K562 (cell line): ENCODE results near the gene RNLS. TPM values are rescaled to one million over a fixed set of nuclear protein-coding genes. Genes with fewer than 3 reads are reported as not detected.
A peak's percentile ranks its signal among the peaks of the same experiment; 100 is the strongest.

Experiments used
- ATAC-seq: fragments of 200-7000 bp; cut with Tn5 transposase; 3 replicates; pipeline ENCODE4 v1.9.1; 2020; ENCODE audit warnings: moderate library complexity
- BruUV-seq: library from RNA; stranded (reverse); fragments of 400-500 nt; replicated peaks from 2 replicates; lab custom pipeline; 2021; lab: Mats Ljungman, UMichigan
- CTCF ChIA-PET: fragments of 300-600 bp; formaldehyde crosslinking; extraction: SDS; loops from one replicate; lab custom pipeline; 2021; ENCODE audit warnings: low intra/inter-chr PET ratio; lab: Yijun Ruan, JAX
- POLR2A ChIA-PET: fragments of 300-600, 350-650 bp; sonication (Branson Sonifier 250); formaldehyde crosslinking; extraction: SDS; loops from one replicate; lab custom pipeline; 2021; ENCODE audit warnings: antibody characterized with exemption, inconsistent platforms; lab: Yijun Ruan, JAX
- DNase-seq, 4 experiments: peaks; one replicate each; pipeline versions ENCODE4 v3.0.0 to v3.0.0-alpha.2; 2011 to 2018; ENCODE audit warnings: low spot score in 3 of 4, mixed read lengths in 3 of 4; ENCODE audit errors: extremely low read depth in 1 of 4
- FAIRE-seq: peaks from 2 replicates; lab custom pipeline; 2011; peaks lifted over from hg19 to GRCh38; lab: Jason Lieb, UNC
- H2AFZ ChIP-seq: 2 replicates; pipeline ENCODE4 v1.6.0; 2011; ENCODE audit warnings: low read depth, low read length, control low read depth, inconsistent platforms
- H3K27ac ChIP-seq: fragments of 200-600 bp; 3 replicates; pipeline ENCODE4 v1.8.0; 2011; ENCODE audit warnings: low read depth, mild to moderate bottlenecking, control low read depth, inconsistent platforms, low read length, moderate library complexity, mixed read lengths; ENCODE audit errors: extremely low read depth
- H3K27me3 ChIP-seq, 2 experiments: fragments of 300-600 bp in 1 of 2; 2 replicates in 1 of 2; 3 replicates in 1 of 2; pipeline versions ENCODE4 v1.6.0 to v1.8.0; 2011; ENCODE audit warnings: inconsistent platforms in 2 of 2, low read length in 2 of 2, mild to moderate bottlenecking in 1 of 2, mixed read lengths in 1 of 2, moderate library complexity in 1 of 2; ENCODE audit not compliant: control insufficient read depth in 2 of 2, insufficient read depth in 2 of 2
- H3K36me3 ChIP-seq: fragments of 300-600 bp; 3 replicates; pipeline ENCODE4 v1.8.0; 2011; ENCODE audit warnings: mild to moderate bottlenecking, low read length, inconsistent platforms; ENCODE audit not compliant: control insufficient read depth, insufficient read depth
- H3K4me1 ChIP-seq, 2 experiments: fragments of 200-600 bp in 1 of 2; replicated peaks in 1 of 2; 2 replicates in 1 of 2; 3 replicates in 1 of 2; pipeline versions ENCODE4 v1.5.1 to v1.8.0; 2011; ENCODE audit warnings: inconsistent platforms in 2 of 2, low read length in 2 of 2, mild to moderate bottlenecking in 1 of 2, mixed read lengths in 1 of 2, moderate library complexity in 1 of 2; ENCODE audit not compliant: control insufficient read depth in 2 of 2, insufficient read depth in 2 of 2
- H3K4me2 ChIP-seq: 2 replicates; pipeline ENCODE4 v1.6.1; 2011; ENCODE audit warnings: low read length, control low read depth, inconsistent platforms, mixed read lengths; ENCODE audit not compliant: insufficient read depth
- H3K4me3 ChIP-seq: fragments of 200-600 bp; sonication (generic), shearing (Covaris generic); 2 replicates; pipeline ENCODE4 v1.5.1; 2016; ENCODE audit warnings: control low read depth, inconsistent platforms
- H3K79me2 ChIP-seq: fragments of 200-600 bp; 3 replicates; pipeline ENCODE4 v1.8.0; 2011; ENCODE audit warnings: low read length, inconsistent platforms; ENCODE audit not compliant: control insufficient read depth, insufficient read depth
- H3K9ac ChIP-seq, 2 experiments: 2 replicates each; pipeline versions ENCODE4 v1.6.0 to v1.6.1; 2011; ENCODE audit warnings: low read depth in 2 of 2, low read length in 2 of 2, control low read depth in 1 of 2, inconsistent platforms in 1 of 2, mild to moderate bottlenecking in 1 of 2, mixed read lengths in 1 of 2; ENCODE audit not compliant: insufficient read depth in 1 of 2
- H3K9me1 ChIP-seq: one replicate; pipeline ENCODE4 v1.6.0; 2011; ENCODE audit warnings: inconsistent platforms, mild to moderate bottlenecking, low read length, moderate library complexity; ENCODE audit not compliant: control insufficient read depth, insufficient read depth
- H3K9me3 ChIP-seq: replicated peaks from 2 replicates; pipeline ENCODE4 v1.5.1; 2011; ENCODE audit warnings: low read depth, low read length, inconsistent platforms; ENCODE audit not compliant: control insufficient read depth, insufficient read depth
- H4K20me1 ChIP-seq: replicated peaks from 2 replicates; pipeline ENCODE4 v1.6.1; 2011; ENCODE audit warnings: low read length, inconsistent platforms, mixed read lengths; ENCODE audit not compliant: control insufficient read depth, insufficient read depth
- CEBPG ChIP-seq, 3 experiments: fragments of 200-800 bp in 1 of 3; sonication (Bioruptor generic) in 1 of 3; sonication (generic) in 1 of 3; formaldehyde crosslinking in 1 of 3; IDR thresholded peaks in 2 of 3; conservative IDR thresholded peaks in 1 of 3; 2 replicates each; pipeline versions ENCODE4 v1.6.1 to v1.8.0; 2016 to 2022; ENCODE audit warnings: missing compliant biosample characterization in 2 of 3, missing genetic modification characterization in 2 of 3, mild to moderate bottlenecking in 1 of 3, missing genetic modification reagents in 1 of 3
- CHD2 ChIP-seq: IDR thresholded peaks from 2 replicates; pipeline ENCODE4 v1.6.1; 2011; ENCODE audit warnings: low read depth, low read length
- CSDE1 ChIP-seq, 2 experiments: fragments of 450-650 bp; IDR thresholded peaks; 2 replicates each; pipeline ENCODE4 v1.6.1; 2016; ENCODE audit warnings: mild to moderate bottlenecking in 1 of 2
- FOXA3 ChIP-seq, 2 experiments: fragments of 450-650 bp in 1 of 2; sonication (generic) in 1 of 2; formaldehyde crosslinking; IDR thresholded peaks in 1 of 2; conservative IDR thresholded peaks in 1 of 2; 2 replicates each; pipeline versions ENCODE4 v1.4.0 to v1.8.0; 2020 to 2022; ENCODE audit warnings: mild to moderate bottlenecking in 2 of 2, missing genetic modification reagents in 1 of 2
- FOXP4 ChIP-seq: sonication (generic); formaldehyde crosslinking; IDR thresholded peaks from 2 replicates; pipeline ENCODE4 v1.8.0; 2022; ENCODE audit warnings: mild to moderate bottlenecking, missing genetic modification reagents, borderline replicate concordance
- LCOR ChIP-seq: sonication (generic); formaldehyde crosslinking; IDR thresholded peaks from 2 replicates; pipeline ENCODE4 v1.8.0; 2022; ENCODE audit warnings: mild to moderate bottlenecking, missing genetic modification reagents
- YY1 ChIP-seq, 3 experiments: IDR thresholded peaks; 2 replicates each; pipeline ENCODE4 v1.6.1; 2011; ENCODE audit warnings: low read length in 2 of 3, mild to moderate bottlenecking in 2 of 3, moderate library complexity in 2 of 3, borderline replicate concordance in 1 of 3, control low read depth in 1 of 3, low read depth in 1 of 3; ENCODE audit not compliant: insufficient read depth in 3 of 3, insufficient replicate concordance in 2 of 3, control insufficient read depth in 1 of 3, insufficient read length in 1 of 3; ENCODE audit errors: extremely low read depth in 1 of 3
- ZNF511 ChIP-seq: sonication (generic); formaldehyde crosslinking; IDR thresholded peaks from 2 replicates; pipeline ENCODE4 v1.8.0; 2022; ENCODE audit warnings: mild to moderate bottlenecking, missing genetic modification reagents
- ZNF551 ChIP-seq: fragments of 250-450 bp; sonication (Bioruptor Pico); IDR thresholded peaks from 2 replicates; pipeline ENCODE4 v1.5.0; 2021; ENCODE audit warnings: mild to moderate bottlenecking, moderate library complexity
- ZNF764 ChIP-seq: fragments of 250-450 bp; sonication (Bioruptor Pico); IDR thresholded peaks from 2 replicates; pipeline ENCODE4 v1.4.0; 2020; ENCODE audit warnings: low read depth, mild to moderate bottlenecking, moderate library complexity
- WGBS: fragments of 100-300 bp; shearing (Covaris generic); methylation state at CpG from one replicate; pipeline ENCODE4 v1.1.6; 2016; ENCODE audit warnings: low coverage, mixed read lengths; ENCODE audit not compliant: insufficient coverage; ENCODE audit errors: missing lambda C conversion rate; 5-methylcytosine and 5-hydroxymethylcytosine counted together
- in situ Hi-C: fragments of 300-500 bp; cut with MboI; formaldehyde crosslinking; loops from 4 replicates; pipeline ENCODE4 v1.15.0; 2018; ENCODE audit warnings: inconsistent platforms, mixed read lengths
- intact Hi-C: fragments of 100-400 bp; cut with micrococcal nuclease; formaldehyde crosslinking; loops from 2 replicates; pipeline ENCODE4 v1.14.2; 2022
- polyA plus RNA-seq, 8 experiments: library from polyadenylated mRNA; depleted of rRNA in 4 of 8; stranded (reverse) in 5 of 8; unstranded in 3 of 8; fragments of >200 nt; fragmentation: Nextera tagmentation in 2 of 8; fragmentation: Illumina TruSeq in 1 of 8; extraction: Ambion mirVana in 2 of 8; extraction: Trizol in 1 of 8; gene quantifications; 2 replicates each; pipeline versions ENCODE4 v1.2.1 to v1.2.3, GENCODE V29; 2011 to 2014; ENCODE audit warnings: inconsistent platforms in 1 of 8, missing spikeins in 1 of 8
- total RNA-seq, 7 experiments: library from RNA; depleted of rRNA in 6 of 7; stranded (reverse); fragments of >200 nt in 6 of 7; fragmentation: Illumina TruSeq in 2 of 7; extraction: Trizol in 2 of 7; gene quantifications; 2 replicates each; pipeline versions ENCODE4 v1.2.1 to v1.2.3, GENCODE V29; 2011 to 2021; ENCODE audit warnings: low replicate concordance in 1 of 7

RNLS gene
- total and polyA plus RNA-seq, 9 of the 15 experiments (the other 6 are each of a cell fraction or from before 2014, with no cell fraction given), result 0.14 to 0.72 (median 0.41) TPM; not detected in 3

GRCh38 chr10:88312855-88313254 is 270.3 kb downstream of the RNLS start:
- FAIRE-seq (no peak), DNase-seq (no peak)
- intact Hi-C loops, result no loop called here
- Histone ChIP-seq H4K20me1 (no peaks in the 10 kb centered on the region), H3K4me2 (no peak overlapping the region), H3K27ac (no peak overlapping the region), H3K4me1 (no peaks in the 10 kb centered on the region), H3K27me3 (no peaks in the 10 kb centered on the region), H3K9me1 (no peaks in the 10 kb centered on the region), H3K4me3 (no peak overlapping the region), H3K36me3 (no peaks in the 10 kb centered on the region), H3K79me2 (no peaks in the 10 kb centered on the region), H2AFZ (no peak overlapping the region), H3K9me3 (no peaks in the 10 kb centered on the region), H3K9ac (no peak overlapping the region)
- ChIA-PET POLR2A (no interaction called here), CTCF (no interaction called here)
- BruUV-seq, result no TSS peak
- TF ChIP-seq CSDE1 (IDR thresholded peaks at IDR 0.05), result no peak
- no peak for TF ChIP-seq CEBPG (CRISPR knock-in tag; IDR thresholded peaks at IDR 0.05)
- peak in 1 of 2 experiments; percentile 33; a peak in 1 of 4 replicates for TF ChIP-seq CEBPG (tag; conservative IDR thresholded peaks at IDR 0.05 in 1 of 2, IDR thresholded peaks at IDR 0.05 in 1 of 2)
- TF ChIP-seq, all 486 proteins: peak for 1
- WGBS, result 0% methylated on average over 2 of the region's 2 CpGs
- ATAC-seq, result no peak
- in situ Hi-C loops, result no loop called here

- CTCF ChIA-PET, result no interaction called here
- TF ChIP-seq ZNF511 (CRISPR knock-in tag) (no peak), CHD2 (no peak), FOXP4 (no peak), ZNF551 (no peak), ZNF764 (no peak), FOXA3 (CRISPR knock-in tag; conservative IDR thresholded peaks at IDR 0.05 in 1 of 2, IDR thresholded peaks at IDR 0.05 in 1 of 2) (no peak), YY1 (IDR thresholded peaks at IDR 0.05; ENCODE audit: borderline replicate concordance in 1 of 3, control insufficient read depth in 1 of 3, extremely low read depth in 1 of 3, insufficient read depth in 3 of 3, insufficient read length in 1 of 3, insufficient replicate concordance in 2 of 3, low read depth in 1 of 3, low read length in 2 of 3) (no peak), LCOR (CRISPR knock-in tag) (no peak)
Measured at GRCh38 chr10:88311264-88311663, 271.9 kb downstream of the RNLS start.

More at GRCh38 chr10:88311264-88311663, 271.9 kb downstream of the RNLS start:
- Histone ChIP-seq H4K20me1 (no peaks in the 10 kb centered on the region), H3K9me3 (no peaks in the 10 kb centered on the region), H3K27me3 (no peaks in the 10 kb centered on the region), H3K4me2 (no peak overlapping the region), H3K4me3 (no peak overlapping the region), H3K9ac (no peak overlapping the region), H3K4me1 (no peaks in the 10 kb centered on the region), H3K79me2 (no peaks in the 10 kb centered on the region), H3K36me3 (no peaks in the 10 kb centered on the region), H3K27ac (no peak overlapping the region), H2AFZ (no peak overlapping the region), H3K9me1 (no peaks in the 10 kb centered on the region)
- intact Hi-C loops, result no loop called here
- no peak for ATAC-seq
- POLR2A ChIA-PET, result interaction anchor here (0.7 kb wide), 1 partner anchor 853 kb away, joined by 4 read pairs; no protein-coding TSS in a partner anchor
- in situ Hi-C loops, result no loop called here
- BruUV-seq, result no TSS peak
- 0% methylated on average over 1 of the region's 1 CpG for WGBS
- FAIRE-seq, result no peak
- no peak for DNase-seq
